Measurements from ENCODE around the gene CALU.

CALU gene

DNA sequence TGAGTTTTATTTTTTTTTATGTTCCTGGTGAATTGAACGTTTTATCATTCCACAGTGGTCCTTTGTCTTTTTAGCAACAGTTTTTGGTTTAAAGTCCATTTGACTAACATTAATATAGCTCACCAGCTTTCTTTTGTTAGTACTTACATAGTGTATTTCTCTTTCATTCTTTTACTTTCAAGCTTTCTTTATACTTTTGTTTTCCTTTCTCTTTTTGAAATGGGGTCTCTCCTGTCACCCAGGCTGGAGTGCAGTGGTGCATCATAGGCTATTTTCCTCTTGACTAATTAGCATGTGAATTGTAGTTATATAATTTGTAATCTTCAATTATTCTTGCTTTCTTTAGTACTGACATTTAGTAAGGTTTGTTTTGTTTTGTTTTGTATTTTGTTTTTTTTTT, 39.3 kb upstream of the CALU start:
- no peaks in the 10 kb centered on the region for H3K36me3 ChIP-seq (ENCODE audit: insufficient read depth, low read length)
- H3K27ac ChIP-seq = no peak overlapping the region
- H3K4me3 ChIP-seq = no peak overlapping the region
- no peak for DNase-seq (ENCODE audit: low read depth, low spot score)
- H3K9me3 ChIP-seq (ENCODE audit: low read depth, low read length) = no peaks in the 10 kb centered on the region
- no peak for TF ChIP-seq POLR2AphosphoS5 (IDR thresholded peaks at IDR 0.05; ENCODE audit: borderline replicate concordance, low read depth, low read length)
- H3K9ac ChIP-seq (ENCODE audit: insufficient read length) = no peak overlapping the region

DNA sequence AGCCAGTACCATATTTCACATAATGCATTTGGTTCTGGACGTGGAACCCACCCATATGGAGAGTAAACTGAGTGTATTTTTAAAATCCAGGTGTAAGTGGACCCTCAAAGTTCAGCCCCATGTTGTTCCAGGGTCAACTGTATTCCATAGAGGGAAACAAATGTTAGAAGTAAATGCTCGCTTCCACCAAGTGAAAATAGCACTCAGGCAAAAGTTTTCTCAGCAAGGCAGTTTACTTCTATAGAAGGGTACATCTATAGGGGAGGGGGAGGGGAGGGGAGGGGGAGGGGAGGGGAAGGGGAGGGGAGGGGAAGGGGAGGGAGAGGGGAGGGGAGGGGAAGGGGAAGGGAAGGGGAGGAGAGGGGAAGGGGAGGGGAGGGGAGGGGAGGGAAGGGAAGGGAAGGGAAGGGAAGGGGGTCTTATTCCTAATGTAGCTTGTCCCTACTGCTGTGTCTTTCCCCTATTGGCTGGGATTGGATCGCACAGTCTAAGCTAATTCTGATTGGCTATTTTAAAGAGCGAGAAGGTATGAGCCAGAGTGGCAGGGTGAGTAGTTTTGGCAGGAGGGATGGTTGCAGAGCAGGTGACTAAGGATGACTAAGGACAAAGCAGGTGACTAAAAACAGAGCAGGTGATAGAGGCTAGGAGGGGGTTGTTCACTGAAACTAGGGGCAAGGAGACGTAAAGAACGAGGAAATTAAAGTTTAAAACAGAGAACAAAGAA, 37.9 kb upstream of the CALU start:
- Histone ChIP-seq H3K27ac (no peak overlapping the region), H3K9ac (ENCODE audit: insufficient read length) (no peak overlapping the region), H3K4me3 (no peak overlapping the region), H3K9me3 (ENCODE audit: low read depth, low read length) (no peaks in the 10 kb centered on the region), H3K36me3 (ENCODE audit: insufficient read depth, low read length) (no peaks in the 10 kb centered on the region)
- no peak for TF ChIP-seq POLR2AphosphoS5 (IDR thresholded peaks at IDR 0.05; ENCODE audit: borderline replicate concordance, low read depth, low read length)
- TF ChIP-seq FOXP2 (optimal IDR thresholded peaks at IDR 0.05; ENCODE audit: control extremely low read depth, extremely low read length, insufficient read depth) = no peak
- TF ChIP-seq EZH2 (IDR thresholded peaks at IDR 0.05) = no peak
- no peak for DNase-seq (ENCODE audit: low read depth, low spot score)

DNA sequence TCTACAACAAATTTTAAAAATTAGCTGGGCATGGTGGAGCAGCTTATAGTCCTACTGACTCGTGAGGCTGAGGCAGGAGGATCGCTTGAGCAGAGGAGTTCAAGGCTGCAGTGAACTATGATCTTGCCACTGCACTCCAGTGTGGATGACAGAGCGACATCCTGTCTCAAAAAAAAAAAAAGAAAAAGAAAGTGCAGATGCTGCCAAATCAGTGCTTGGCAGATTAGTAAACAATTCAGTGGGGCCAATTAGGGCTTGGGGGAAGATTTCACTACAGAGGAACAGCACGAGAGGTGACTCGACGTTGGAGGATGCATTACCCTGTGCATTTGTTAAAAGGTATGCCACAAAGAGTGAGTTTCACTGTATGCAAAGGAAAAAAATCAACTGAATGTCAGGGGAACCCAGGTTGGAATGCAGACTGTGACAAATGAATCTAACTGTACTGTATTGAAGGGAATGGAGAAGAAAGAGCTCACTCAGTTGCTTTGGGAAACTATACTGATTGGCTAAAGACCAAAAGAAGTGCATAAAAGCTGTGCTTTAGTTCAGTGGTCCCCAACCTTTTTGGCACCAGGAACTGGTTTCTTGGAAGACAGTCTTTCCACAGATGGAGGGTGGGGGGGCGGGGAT, 35.4 kb upstream of the CALU start:
- Histone ChIP-seq H3K4me3 (no peak overlapping the region), H3K9ac (ENCODE audit: insufficient read length) (no peak overlapping the region), H3K36me3 (ENCODE audit: insufficient read depth, low read length) (no peaks in the 10 kb centered on the region), H3K9me3 (ENCODE audit: low read depth, low read length) (no peaks in the 10 kb centered on the region), H3K27ac (no peak overlapping the region)
- DNase-seq (ENCODE audit: low read depth, low spot score) = no peak
- TF ChIP-seq POLR2AphosphoS5 (IDR thresholded peaks at IDR 0.05; ENCODE audit: borderline replicate concordance, low read depth, low read length) = no peak
- TF ChIP-seq FOXP2 (optimal IDR thresholded peaks at IDR 0.05; ENCODE audit: control extremely low read depth, extremely low read length, insufficient read depth) = no peak
- TF ChIP-seq EZH2 (IDR thresholded peaks at IDR 0.05) = no peak

DNA sequence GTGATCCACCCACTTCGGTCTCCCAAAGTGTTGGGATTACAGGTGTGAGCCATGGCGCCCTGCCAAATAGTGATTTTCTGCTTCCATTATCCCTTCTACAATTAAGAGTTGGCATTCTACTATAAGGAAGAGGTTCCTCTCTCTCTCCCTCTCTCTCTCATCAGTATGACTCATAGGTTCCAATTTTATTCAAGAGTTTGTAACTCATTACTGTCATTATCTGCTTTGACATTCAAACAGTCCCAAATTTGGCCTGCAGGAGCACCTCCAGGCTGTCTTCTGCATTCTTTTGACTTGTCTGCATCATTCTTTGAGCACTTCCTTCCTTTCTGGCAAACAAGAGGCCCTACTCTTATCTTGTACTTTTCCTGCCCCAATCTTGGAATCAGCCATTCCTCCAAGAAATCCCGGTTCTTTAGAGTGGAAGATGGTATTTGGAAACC, 33.2 kb upstream of the CALU start:
- Histone ChIP-seq H3K36me3 (ENCODE audit: insufficient read depth, low read length) (no peaks in the 10 kb centered on the region), H3K9me3 (ENCODE audit: low read depth, low read length) (no peaks in the 10 kb centered on the region), H3K27ac (no peak overlapping the region), H3K9ac (ENCODE audit: insufficient read length) (no peak overlapping the region), H3K4me3 (no peak overlapping the region)
- TF ChIP-seq FOXP2 (optimal IDR thresholded peaks at IDR 0.05; ENCODE audit: control extremely low read depth, extremely low read length, insufficient read depth) (no peak), EZH2 (IDR thresholded peaks at IDR 0.05) (no peak), POLR2AphosphoS5 (IDR thresholded peaks at IDR 0.05; ENCODE audit: borderline replicate concordance, low read depth, low read length) (no peak)
- DNase-seq (ENCODE audit: low read depth, low spot score) = peak; percentile 44

DNA sequence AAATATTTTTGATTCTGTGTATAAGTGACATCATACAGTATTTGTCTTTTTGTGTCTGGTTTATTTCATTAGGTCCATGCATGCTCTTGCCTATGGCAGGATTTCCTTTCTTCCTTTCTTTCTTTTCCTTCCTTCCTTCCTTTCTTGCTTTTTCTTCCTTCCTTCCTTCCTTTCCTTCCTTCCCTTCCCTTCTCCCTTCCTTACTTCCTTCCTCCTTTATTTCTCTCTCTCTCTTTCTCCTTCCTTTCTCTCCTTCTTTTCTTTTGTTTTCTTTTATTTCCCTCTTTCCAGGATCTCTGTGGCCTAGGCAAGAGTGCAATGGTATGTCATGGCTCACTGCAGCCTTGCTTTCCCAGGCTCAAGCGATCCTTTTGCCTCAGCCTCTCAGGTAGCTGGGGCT, 31.4 kb upstream of the CALU start:
- Histone ChIP-seq H3K27ac (no peak overlapping the region), H3K4me3 (no peak overlapping the region), H3K36me3 (ENCODE audit: insufficient read depth, low read length) (no peaks in the 10 kb centered on the region), H3K9me3 (ENCODE audit: low read depth, low read length) (no peaks in the 10 kb centered on the region), H3K9ac (ENCODE audit: insufficient read length) (no peak overlapping the region)
- TF ChIP-seq POLR2AphosphoS5 (IDR thresholded peaks at IDR 0.05; ENCODE audit: borderline replicate concordance, low read depth, low read length) = no peak
- TF ChIP-seq FOXP2 (optimal IDR thresholded peaks at IDR 0.05; ENCODE audit: control extremely low read depth, extremely low read length, insufficient read depth) = no peak
- TF ChIP-seq EZH2 (IDR thresholded peaks at IDR 0.05) = no peak
- DNase-seq (ENCODE audit: low read depth, low spot score) = no peak

DNA sequence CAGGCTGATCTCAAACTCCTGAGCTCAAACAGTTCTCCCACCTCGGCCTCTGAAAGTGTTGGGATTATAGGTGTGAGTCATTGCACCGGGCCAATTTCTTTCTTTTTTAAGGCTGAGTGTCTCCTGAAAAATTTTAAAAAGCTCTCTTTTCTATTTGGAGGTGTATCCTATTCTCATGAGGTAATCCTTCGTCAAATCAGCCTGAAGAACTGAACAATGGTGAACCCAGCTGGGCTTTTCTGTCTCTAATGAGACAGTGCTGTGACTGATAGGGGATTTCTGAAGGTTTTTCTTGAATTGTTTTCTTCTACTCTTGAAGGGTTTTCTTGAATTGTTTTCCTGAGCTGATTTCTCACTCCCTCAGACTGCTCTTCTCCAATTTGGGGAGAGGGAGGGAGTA, 30.9 kb upstream of the CALU start:
- TF ChIP-seq FOXP2 (optimal IDR thresholded peaks at IDR 0.05; ENCODE audit: control extremely low read depth, extremely low read length, insufficient read depth) = no peak
- TF ChIP-seq EZH2 (IDR thresholded peaks at IDR 0.05) = no peak
- TF ChIP-seq POLR2AphosphoS5 (IDR thresholded peaks at IDR 0.05; ENCODE audit: borderline replicate concordance, low read depth, low read length) = no peak
- Histone ChIP-seq H3K36me3 (ENCODE audit: insufficient read depth, low read length) (no peaks in the 10 kb centered on the region), H3K27ac (no peak overlapping the region), H3K4me3 (no peak overlapping the region), H3K9me3 (ENCODE audit: low read depth, low read length) (no peaks in the 10 kb centered on the region), H3K9ac (ENCODE audit: insufficient read length) (no peak overlapping the region)
- no peak for DNase-seq (ENCODE audit: low read depth, low spot score)

DNA sequence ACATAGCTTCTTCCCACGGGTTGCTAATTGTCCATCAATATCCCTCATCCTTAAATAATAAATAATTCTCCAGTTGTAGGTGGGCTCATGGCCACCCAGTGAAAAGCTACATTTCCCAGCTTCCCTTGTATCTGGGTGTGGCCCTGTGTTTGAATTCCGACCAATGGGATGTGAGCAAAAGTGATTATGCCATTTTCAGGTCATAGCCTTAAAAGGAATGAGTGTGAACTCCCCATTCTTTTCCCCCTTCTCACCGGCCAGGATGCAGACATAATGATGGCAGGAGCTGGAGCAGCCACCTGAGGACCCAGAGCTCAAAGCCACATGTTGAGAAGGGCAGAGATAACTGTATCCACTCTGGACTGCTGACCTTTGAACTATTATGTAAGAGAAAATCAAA, 30.3 kb upstream of the CALU start:
- H3K36me3 ChIP-seq (ENCODE audit: insufficient read depth, low read length) = no peaks in the 10 kb centered on the region
- no peak for DNase-seq (ENCODE audit: low read depth, low spot score)
- no peak overlapping the region for H3K4me3 ChIP-seq
- H3K9ac ChIP-seq (ENCODE audit: insufficient read length) = no peak overlapping the region
- H3K9me3 ChIP-seq (ENCODE audit: low read depth, low read length) = no peaks in the 10 kb centered on the region
- H3K27ac ChIP-seq = no peak overlapping the region
- no peak for TF ChIP-seq EZH2 (IDR thresholded peaks at IDR 0.05)
- no peak for TF ChIP-seq FOXP2 (optimal IDR thresholded peaks at IDR 0.05; ENCODE audit: control extremely low read depth, extremely low read length, insufficient read depth)
- no peak for TF ChIP-seq POLR2AphosphoS5 (IDR thresholded peaks at IDR 0.05; ENCODE audit: borderline replicate concordance, low read depth, low read length)

DNA sequence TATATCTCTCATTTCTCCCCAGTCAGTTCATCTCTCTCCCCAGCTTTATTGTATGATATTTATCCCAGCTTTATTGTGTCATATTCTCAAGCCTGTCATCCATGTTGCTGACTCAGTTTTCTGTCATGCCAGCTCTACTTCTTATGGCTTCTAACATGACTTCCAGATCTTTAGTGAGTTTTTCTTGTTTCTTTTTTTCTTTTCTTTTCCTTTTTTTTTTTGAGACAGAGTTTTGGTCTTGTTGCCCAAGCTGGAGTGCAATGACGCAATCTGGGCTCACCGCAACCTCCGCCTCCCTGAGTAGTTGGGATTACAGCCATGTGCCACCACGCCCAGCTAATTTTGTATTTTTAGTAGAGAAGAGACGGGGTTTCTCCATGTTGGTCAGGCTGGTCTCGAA, 28.7 kb upstream of the CALU start:
- Histone ChIP-seq H3K36me3 (ENCODE audit: insufficient read depth, low read length) (no peaks in the 10 kb centered on the region), H3K4me3 (no peak overlapping the region), H3K9me3 (ENCODE audit: low read depth, low read length) (no peaks in the 10 kb centered on the region), H3K27ac (no peak overlapping the region), H3K9ac (ENCODE audit: insufficient read length) (no peak overlapping the region)
- TF ChIP-seq FOXP2 (optimal IDR thresholded peaks at IDR 0.05; ENCODE audit: control extremely low read depth, extremely low read length, insufficient read depth) (no peak), EZH2 (IDR thresholded peaks at IDR 0.05) (no peak)
- no peak for DNase-seq (ENCODE audit: low read depth, low spot score)

DNA sequence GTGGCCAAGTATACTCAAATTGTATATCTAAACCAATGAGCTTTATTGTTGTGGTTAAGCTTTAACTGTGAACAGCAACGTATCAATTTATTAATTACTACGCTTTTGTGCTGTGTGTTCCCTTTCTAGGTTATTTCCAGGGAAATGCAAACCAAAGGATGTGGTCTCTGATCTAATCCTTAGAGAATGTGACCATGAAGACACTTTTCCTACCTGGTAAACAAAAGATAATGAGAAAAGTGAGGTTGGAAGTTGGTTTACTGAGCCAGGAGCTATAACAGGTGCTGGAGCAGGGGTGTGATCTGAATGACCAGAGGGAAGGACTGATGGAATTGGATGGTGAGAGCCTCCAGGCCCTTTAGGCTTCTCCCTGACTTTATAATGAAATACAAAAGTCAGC, 25.4 kb upstream of the CALU start:
- TF ChIP-seq FOXP2 (optimal IDR thresholded peaks at IDR 0.05; ENCODE audit: control extremely low read depth, extremely low read length, insufficient read depth) (no peak), EZH2 (IDR thresholded peaks at IDR 0.05) (no peak), POLR2AphosphoS5 (IDR thresholded peaks at IDR 0.05; ENCODE audit: borderline replicate concordance, low read depth, low read length) (no peak)
- DNase-seq (ENCODE audit: low read depth, low spot score) = no peak
- Histone ChIP-seq H3K4me3 (no peak overlapping the region), H3K27ac (no peak overlapping the region), H3K9me3 (ENCODE audit: low read depth, low read length) (no peaks in the 10 kb centered on the region), H3K36me3 (ENCODE audit: insufficient read depth, low read length) (no peaks in the 10 kb centered on the region), H3K9ac (ENCODE audit: insufficient read length) (no peak overlapping the region)

Data from SK-N-MC (cell line).